NCI-H526 (cell line): ENCODE results near the gene KCNJ10.
"Not testable (repeated sequence)": the region's sequence is repeated elsewhere in the genome, so short reads cannot be mapped to it uniquely, and the experiment has no call there.

Experiments
- DNase-seq, 2 experiments: peaks; one replicate each; lab custom pipeline; 2025; lab: John Stamatoyannopoulos, UW

KCNJ10 gene

DNA sequence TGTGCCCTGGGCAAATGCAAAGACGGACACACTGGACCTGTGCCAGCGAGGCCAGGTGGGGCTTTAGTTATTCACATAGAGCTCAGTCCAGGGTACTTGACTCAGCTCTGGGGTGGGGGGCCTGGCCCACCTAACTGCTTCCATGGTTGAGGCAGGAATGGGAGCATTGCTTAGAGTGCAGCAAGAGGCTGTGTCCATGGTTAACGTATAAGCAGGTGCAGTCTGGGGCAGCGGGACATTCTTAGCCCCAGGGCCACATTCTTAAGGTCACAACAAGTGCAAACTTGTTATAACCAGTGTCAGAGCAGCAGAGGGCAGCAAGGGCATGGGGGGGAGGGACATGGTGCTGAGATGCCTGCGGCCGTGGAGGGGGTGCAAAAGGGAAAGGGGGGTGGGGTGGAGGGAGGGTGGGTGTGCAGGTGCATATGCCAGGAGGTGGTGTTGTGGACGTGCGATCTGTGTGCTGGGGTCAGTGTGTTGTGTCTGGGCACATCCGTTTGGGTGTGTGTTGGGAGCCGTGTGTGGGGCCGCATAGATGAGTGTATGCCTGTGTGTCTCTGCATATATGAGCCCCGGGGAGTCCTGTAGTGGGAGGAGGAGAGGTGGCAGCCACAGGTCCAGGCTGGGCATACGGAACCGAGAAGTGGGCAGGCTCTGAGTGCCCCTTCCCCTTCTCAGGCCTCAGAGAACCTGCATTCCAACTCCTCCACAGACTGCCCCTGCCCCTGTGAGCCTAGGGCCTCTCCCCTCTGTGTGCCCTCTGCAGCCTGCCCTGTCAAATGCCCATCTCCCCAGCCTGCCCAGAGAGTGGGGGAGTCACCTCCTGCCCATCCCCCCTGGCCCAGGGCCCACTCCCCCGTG is 8.4 kb downstream of the KCNJ10 start:
- DNase-seq, result peak in 1 of 2 experiments; percentile 29

DNA sequence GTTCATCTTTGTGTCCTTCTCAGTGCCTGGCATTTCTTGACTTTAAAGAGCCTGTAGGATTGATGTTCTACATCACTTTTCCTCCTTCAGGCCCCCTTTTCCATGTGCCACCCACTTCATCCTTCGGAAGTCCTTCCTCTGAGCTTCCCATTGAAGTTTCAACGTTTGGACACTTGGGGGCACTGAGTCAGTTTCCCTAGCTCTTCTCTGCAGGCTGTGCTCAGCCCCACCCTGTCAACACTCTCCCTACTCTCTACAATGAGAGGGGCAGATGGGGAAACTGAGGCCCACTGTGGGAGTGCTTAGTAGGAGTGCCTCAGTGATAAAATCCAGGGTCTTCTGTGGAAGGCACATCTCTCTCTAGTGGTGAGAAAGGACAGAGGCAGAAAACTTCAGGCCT is 11.9 kb downstream of the KCNJ10 start:
- DNase-seq, result no peak

DNA sequence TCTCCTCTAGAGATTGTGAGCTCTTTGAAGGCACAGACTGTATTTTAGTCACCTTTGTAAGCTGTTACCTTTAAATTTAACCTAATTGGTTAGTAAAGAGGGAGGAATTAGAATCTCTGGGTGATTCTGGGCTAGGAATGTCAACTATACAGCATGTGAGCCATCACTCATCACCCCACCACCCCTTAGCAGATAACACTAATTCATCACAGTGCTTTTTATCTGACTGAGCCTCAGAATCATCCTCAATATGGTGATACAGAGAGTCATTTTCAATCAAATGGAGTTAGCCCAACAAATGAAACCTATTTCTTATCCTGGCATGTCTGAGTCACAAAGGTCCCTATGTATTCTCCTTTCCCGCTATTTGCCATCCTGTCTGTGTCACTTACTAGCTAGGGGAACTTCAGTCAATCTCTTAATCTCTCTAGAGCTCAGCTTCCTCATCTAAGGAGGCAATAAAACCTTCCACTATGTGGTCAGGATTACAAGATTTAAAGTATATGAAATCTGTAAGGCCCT is 13.3 kb downstream of the KCNJ10 start:
- DNase-seq, result no peak

GRCh38 chr1:160053548-160054365 is 16.2 kb downstream of the KCNJ10 start:
- DNase-seq, result no peak

DNA sequence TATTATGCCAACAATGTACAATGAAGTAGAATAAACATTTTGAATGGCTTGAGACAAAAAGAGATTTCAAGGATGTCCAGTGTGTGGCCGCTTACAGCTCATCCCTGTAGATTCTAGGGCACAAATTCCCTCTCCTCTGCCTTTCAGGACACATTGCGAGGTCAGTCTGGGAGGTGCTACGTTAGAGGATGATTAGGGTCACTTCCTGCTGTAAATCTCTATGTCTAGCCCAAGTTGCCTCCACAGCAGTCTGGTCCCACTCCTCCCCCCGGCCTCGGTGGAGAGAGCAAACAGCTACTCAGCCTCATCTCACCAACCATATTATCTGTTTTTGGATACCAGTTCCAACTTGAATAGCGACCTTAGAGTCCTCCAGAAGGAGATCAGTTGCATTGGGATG is 17.0 kb downstream of the KCNJ10 start:
- no peak for DNase-seq

DNA sequence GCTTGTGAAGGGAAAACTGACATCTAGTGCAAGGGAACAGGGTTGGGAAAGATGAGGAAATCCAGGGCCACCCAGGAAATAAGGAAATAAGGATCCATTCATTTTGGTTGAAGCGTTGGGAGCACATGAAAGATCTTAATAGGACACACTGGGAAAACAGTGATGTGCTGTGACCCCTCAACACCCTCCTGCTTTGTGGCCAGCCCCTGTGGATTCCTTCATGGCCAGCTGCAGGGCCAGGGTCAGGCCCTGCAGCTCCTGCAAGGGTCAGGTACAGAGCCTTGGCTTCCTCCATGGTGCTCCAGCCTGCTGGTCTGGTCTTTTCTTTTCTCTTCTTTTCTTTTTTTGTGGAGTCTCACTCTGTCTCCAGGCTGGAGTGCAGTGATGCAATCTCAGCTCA is 19.3 kb downstream of the KCNJ10 start:
- DNase-seq, result no peak

GRCh38 chr1:160050182-160050581 is 19.8 kb downstream of the KCNJ10 start:
- not testable (repeated sequence) for DNase-seq

DNA sequence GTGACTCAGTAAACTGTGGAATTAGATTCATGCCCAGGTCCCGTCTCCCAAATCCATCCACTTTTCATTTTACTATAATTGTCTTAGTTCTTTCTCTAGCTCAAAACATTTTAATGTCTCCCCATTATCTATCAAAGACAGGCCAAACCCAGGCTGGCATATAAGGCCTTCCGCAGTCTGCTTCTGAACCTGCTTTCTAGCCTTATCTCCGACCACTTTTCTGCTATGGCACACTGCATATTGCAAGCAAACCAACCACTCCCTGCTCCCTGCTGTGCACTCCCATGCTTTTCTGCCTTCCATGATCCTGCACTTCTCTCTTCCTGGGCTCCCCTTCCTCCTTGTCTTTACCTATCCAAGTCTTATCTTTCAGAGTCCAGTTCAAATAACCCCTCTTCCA is 20.9 kb downstream of the KCNJ10 start:
- no peak for DNase-seq

- no peak for DNase-seq
Observed at GRCh38 chr1:160048335-160048734, 21.6 kb downstream of the KCNJ10 start.

DNA sequence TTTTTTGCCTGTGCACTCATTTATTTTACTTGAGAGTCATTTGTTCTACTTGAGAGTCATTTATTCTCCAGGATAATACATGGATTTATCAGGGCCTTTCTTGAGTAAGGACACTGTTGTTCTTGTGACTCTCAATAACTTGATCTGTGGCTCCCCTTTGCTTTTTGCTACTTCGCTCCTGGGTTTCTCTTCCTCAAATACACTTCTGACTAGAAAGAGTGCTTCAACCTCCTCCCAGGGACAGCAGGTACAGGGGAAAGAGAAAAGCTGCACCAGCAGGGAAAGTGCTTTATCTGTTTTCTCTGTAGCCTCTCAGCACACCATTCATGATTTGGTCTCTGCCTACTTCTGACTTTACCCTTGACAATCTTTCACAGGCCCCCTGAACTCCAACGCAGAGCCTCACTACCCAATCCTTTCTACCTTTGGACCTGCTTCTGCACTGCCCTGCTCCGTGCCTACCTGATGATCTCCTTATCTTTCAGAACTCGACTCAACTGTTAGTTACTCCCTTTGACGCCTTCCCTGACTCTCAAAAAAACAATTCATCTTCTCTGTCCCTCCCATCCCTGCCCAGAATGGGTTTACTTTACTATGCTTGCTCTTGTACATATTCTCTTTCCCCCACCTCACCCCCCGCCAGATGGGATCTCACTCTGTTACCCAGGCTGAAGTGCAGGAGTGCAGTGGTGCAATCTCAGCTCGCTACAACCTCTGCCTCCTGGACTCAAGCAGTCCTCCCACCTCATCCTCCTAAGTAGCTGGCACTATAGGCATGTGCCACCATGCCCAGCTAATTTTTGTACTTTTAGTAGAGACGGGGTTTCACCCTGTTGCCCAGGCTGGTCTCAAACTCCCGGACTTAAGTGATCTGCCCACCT is 22.6 kb downstream of the KCNJ10 start:
- DNase-seq, result no peak

DNA sequence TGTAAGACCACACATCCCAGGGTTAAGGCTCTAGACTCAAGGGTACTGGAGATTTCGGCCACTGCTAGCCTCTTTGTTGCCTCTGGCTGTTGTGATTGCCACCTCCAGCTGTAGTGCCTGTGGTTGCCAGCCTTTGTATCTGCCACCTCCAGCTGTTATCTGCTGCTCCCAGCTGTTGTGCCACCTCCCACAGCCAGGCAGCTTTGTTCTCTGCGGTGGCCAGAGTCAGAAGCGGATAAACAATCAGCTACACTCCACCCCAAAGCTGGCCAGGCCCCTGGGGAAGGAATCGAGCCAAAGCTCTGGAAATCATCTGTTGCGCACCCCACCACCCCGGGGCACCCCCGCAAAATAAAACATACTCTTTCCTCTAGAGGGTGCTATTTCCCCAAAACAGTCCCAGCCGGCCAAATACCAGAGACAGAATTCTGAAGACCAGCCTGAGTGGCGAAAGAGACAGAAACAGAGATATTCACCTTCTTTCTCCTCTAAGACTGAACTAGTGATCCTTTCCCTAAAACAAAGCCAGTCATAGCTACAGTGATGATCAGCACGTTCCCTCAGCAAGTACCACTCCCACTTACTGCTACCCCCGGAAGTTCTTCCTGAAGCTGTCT is 23.4 kb downstream of the KCNJ10 start:
- DNase-seq, result peak; percentile 44 to 77

GRCh38 chr1:160045653-160046052 is 24.3 kb downstream of the KCNJ10 start:
- DNase-seq, result no peak

DNA sequence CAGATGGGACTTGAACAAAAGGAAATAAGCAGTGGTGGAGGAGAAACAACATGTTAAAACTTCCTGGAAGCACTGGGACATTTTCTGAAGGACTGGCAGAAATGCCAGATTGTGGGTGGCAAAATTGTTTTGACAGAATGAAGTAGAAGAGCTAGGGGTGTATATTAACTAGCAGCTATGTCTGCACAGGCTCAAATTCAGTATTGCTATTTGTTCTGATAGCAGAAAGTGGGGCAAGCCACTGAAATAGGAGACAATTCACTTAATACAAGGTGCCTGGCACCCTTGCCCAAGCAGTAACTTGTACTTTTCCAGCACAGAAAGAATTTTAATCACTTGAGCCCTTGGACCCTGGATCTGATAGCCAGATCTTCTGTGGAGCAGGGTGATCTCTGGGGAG is 26.4 kb downstream of the KCNJ10 start:
- DNase-seq, result no peak

DNA sequence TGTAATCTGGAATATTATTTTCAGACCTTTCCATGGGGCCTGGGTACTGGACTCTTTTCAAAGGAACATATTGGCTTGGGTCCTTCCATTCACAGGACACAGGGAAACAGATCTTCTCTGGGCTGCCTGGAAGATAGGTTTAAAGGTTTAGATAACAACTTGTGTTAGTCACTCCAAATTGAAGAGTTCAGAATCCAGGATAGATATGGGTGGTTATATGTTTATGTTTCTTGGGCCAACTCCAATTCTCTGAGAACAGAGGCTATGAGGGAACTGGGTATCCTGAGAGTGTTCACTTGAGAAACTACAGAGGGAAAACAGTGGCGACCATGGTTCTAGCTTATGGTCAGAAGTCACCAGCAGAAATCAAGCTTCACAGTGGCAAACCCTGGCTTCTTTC is 29.5 kb downstream of the KCNJ10 start:
- no peak for DNase-seq

DNA sequence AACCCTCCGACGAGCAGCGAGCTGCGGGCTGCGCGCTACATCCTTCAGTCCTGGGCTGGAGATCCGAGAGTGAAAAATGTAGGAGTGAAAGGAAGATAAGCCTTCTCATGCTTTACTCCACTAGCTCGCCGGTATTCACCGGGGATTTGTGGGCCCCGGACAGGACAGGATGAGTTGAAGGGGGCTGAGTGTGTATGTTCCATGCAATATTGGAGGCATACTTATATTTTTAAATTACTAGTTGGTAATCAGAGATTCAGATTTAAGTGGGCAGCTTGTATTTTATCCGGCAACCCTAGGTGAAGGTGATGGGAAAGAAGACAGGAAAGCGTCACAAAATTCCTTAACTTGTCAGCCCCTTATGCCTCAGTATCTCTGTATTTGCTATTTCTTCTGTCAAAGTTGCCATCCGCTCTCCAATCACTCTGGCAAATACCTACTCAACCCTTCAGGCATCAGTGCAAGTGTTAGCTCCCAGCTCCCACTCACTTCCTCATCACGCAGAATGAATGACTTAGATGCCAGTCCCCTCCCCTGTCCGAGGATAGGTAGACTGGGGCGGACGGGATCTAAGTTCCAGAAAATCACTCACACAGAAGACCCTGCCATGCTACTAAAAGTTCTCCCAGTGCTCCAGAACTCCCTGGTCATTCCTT is 37.7 kb downstream of the KCNJ10 start:
- peak; percentile 36 to 71 for DNase-seq

GRCh38 chr1:160031365-160032164 is 38.4 kb downstream of the KCNJ10 start, which contains the start of gene PIGM:
Gene PIGM (minus strand): TSS chr1:160031990. CDS start chr1:160031739, 251 bp downstream.
- peak; percentile 99 to 100 for DNase-seq

DNA sequence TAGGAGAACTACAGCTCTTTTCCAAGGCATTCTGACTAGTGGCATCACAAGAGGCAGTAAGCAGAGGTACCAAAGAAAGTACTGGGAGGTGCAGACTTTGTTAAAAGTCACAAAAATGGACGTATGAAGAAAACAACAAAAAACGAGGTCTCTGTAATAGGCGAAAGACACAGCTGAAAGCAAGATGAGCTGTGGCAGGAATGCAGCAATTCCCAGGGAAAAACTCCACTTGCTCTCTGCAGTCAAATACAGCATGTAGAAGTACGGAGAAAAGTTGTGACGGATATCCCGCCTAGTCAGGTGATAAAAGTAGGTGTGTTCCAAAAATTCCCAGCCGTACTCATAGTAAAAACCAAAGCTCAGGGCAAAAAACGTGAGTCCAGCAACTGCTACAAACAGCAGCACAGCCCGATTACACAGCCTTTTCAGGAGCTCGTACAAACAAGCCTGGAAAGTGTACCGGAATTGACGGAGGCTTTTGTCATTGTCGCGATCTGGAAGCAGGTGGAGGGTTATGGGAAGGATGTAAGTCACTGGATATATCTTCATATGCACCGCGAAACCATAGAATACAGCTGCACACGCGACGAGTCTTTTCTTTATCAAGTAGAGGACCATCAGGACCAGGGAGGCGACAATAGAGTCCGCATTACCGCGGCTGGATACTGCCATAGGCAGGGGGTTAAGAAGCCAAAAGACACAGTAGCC is 39.1 kb downstream of the KCNJ10 start:
- peak; percentile 45 to 71 for DNase-seq

DNA sequence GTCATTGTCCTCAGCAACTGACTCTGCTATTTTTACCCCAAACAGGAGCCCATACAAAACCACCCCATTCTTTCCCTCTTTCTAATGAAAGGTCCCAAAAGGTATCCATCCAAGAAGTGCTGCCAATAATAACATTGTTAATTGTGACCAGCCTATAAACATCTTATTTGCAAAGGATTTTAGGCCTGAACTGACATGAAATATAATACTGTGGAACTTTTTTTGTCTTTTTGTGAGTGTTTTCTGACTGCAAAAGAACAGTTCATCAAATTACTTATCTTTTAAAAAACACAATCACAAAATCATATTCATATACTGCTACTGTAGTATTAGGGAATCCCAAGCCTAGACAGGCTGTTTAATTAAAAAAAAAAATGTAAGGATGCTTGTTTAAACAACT is 41.5 kb downstream of the KCNJ10 start:
- DNase-seq, result no peak

DNA sequence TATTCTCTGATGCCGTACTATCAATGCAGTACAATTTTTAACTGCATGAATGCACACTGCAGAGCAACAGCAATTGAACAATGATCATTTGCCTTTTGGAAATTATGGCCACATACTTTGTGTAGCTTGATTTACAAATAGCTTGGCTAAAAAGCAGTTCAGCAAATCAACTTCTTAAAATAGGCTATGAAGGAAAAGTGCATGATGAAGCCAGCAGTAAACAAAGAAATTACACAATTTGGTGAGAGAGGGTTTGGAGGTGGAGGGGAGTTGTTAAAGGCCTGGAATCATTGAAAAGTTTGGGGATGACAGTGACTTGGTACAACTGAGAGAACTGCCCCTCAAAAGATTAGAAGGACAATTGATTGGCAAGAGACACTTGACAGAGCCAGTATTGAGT is 44.6 kb downstream of the KCNJ10 start:
- DNase-seq, result no peak
